GM12878 (cell line): Measurements from ENCODE around the gene TOB2. TPM values are rescaled to one million over a fixed set of nuclear protein-coding genes. Genes with fewer than 3 reads are reported as not detected.

Experiments used
- ATAC-seq: fragments of 200-7000 bp; cut with Tn5 transposase; 3 replicates; pipeline ENCODE4 v1.9.1; 2020; ENCODE audit warnings: mild to moderate bottlenecking, moderate library complexity
- BruUV-seq: library from RNA; stranded (reverse); fragments of 400-500 nt; replicated peaks from 2 replicates; lab custom pipeline; 2021; lab: Mats Ljungman, UMichigan
- CTCF ChIA-PET: fragments of 300-600 bp; sonication (Branson Sonifier 250); formaldehyde crosslinking; extraction: SDS; loops from one replicate; lab custom pipeline; 2021; ENCODE audit warnings: inconsistent platforms; lab: Yijun Ruan, JAX
- POLR2A ChIA-PET: fragments of 350-600 bp; formaldehyde crosslinking; extraction: SDS; loops from one replicate; lab custom pipeline; 2021; ENCODE audit warnings: inconsistent platforms; lab: Charles Lee
- RAD21 ChIA-PET: fragments of 300-600 bp; sonication (Branson Sonifier 250); formaldehyde crosslinking; loops from one replicate; lab custom pipeline; 2023; ENCODE audit warnings: antibody characterized with exemption; ENCODE audit not compliant: unreplicated experiment; lab: Charles Lee
- SMC1A ChIA-PET: fragments of 300-600 bp; sonication (Branson Sonifier 250); formaldehyde crosslinking; loops from one replicate; lab custom pipeline; 2023; ENCODE audit not compliant: unreplicated experiment, uncharacterized antibody; lab: Charles Lee
- DNase-seq: peaks from one replicate; pipeline ENCODE4 v3.0.0-alpha.2; 2011; ENCODE audit warnings: low read depth, low spot score
- FAIRE-seq: peaks from 3 replicates; lab custom pipeline; 2011; peaks lifted over from hg19 to GRCh38; lab: Jason Lieb, UNC
- H2AFZ ChIP-seq: 2 replicates; pipeline ENCODE4 v1.6.0; 2011; ENCODE audit warnings: low read depth, low read length, control low read depth; ENCODE audit not compliant: control insufficient read depth
- H3K27ac ChIP-seq: 2 replicates; pipeline ENCODE4 v1.5.1; 2011; ENCODE audit warnings: control low read depth; ENCODE audit not compliant: control insufficient read depth, insufficient read depth
- H3K27me3 ChIP-seq, 2 experiments: replicated peaks in 1 of 2; 2 replicates each; pipeline versions ENCODE4 v1.6.0 to v1.6.1; 2011; ENCODE audit warnings: low read length in 1 of 2; ENCODE audit not compliant: control insufficient read depth in 2 of 2, insufficient read depth in 2 of 2
- H3K36me3 ChIP-seq, 2 experiments: 2 replicates each; pipeline ENCODE4 v1.5.1; 2011; ENCODE audit warnings: low read length in 1 of 2; ENCODE audit not compliant: control insufficient read depth in 2 of 2, insufficient read depth in 2 of 2
- H3K4me1 ChIP-seq: 2 replicates; pipeline ENCODE4 v1.6.1; 2011; ENCODE audit warnings: mild to moderate bottlenecking, low read length, moderate library complexity, mixed read lengths; ENCODE audit not compliant: control insufficient read depth, insufficient read depth
- H3K4me2 ChIP-seq: 2 replicates; pipeline ENCODE4 v1.6.0; 2011; ENCODE audit warnings: control low read depth; ENCODE audit not compliant: control insufficient read depth, insufficient read depth
- H3K4me3 ChIP-seq: fragments of 200-600 bp; sonication (generic); 2 replicates; pipeline ENCODE4 v1.5.1; 2016
- H3K79me2 ChIP-seq: 2 replicates; pipeline ENCODE4 v1.6.0; 2011; ENCODE audit warnings: low read length; ENCODE audit not compliant: control insufficient read depth, insufficient read depth
- H3K9ac ChIP-seq: 2 replicates; pipeline ENCODE4 v1.8.0; 2011; ENCODE audit warnings: low read length, control low read depth, mixed read lengths; ENCODE audit not compliant: control insufficient read depth, insufficient read depth
- H3K9me3 ChIP-seq: replicated peaks from 3 replicates; pipeline ENCODE4 v1.5.1; 2011; ENCODE audit warnings: mild to moderate bottlenecking, low read length; ENCODE audit not compliant: control insufficient read depth, insufficient read depth
- H4K20me1 ChIP-seq: 2 replicates; pipeline ENCODE4 v1.6.0; 2011; ENCODE audit not compliant: control insufficient read depth, insufficient read depth
- BHLHE40 ChIP-seq, 2 experiments: fragments of 450-650 bp in 1 of 2; IDR thresholded peaks; 2 replicates each; pipeline ENCODE4 v1.6.1; 2011 to 2017; ENCODE audit warnings: low read depth in 2 of 2, borderline replicate concordance in 1 of 2, improper control_type of control experiment in 1 of 2, low read length in 1 of 2, mild to moderate bottlenecking in 1 of 2
- CREB1 ChIP-seq: IDR thresholded peaks from 2 replicates; pipeline ENCODE4 v1.6.1; 2012; ENCODE audit warnings: low read depth, mild to moderate bottlenecking, inconsistent platforms
- EED ChIP-seq: sonication (generic); IDR thresholded peaks from 2 replicates; pipeline ENCODE4 v1.6.1; 2016; ENCODE audit warnings: antibody characterized with exemption, low read depth
- EGR1 ChIP-seq, 2 experiments: IDR thresholded peaks; 1 replicate in 1 of 2; 2 replicates in 1 of 2; pipeline ENCODE4 v1.6.1; 2011 to 2012; ENCODE audit warnings: low read depth in 2 of 2, low read length in 2 of 2, borderline replicate concordance in 1 of 2, mild to moderate bottlenecking in 1 of 2, moderate library complexity in 1 of 2
- IKZF2 ChIP-seq, 2 experiments: fragments of 450-650 bp; IDR thresholded peaks; 2 replicates each; pipeline ENCODE4 v1.6.1; 2017; ENCODE audit warnings: mild to moderate bottlenecking in 2 of 2, moderate library complexity in 2 of 2
- LARP7 ChIP-seq: fragments of 450-650 bp; IDR thresholded peaks from 2 replicates; pipeline ENCODE4 v1.6.1; 2017; ENCODE audit warnings: mild to moderate bottlenecking
- NBN ChIP-seq: fragments of 450-650 bp; IDR thresholded peaks from 2 replicates; pipeline ENCODE4 v1.6.1; 2016
- NR2C2 ChIP-seq: IDR thresholded peaks from 2 replicates; pipeline ENCODE4 v1.6.1; 2011; ENCODE audit warnings: borderline replicate concordance, low read depth; ENCODE audit not compliant: control insufficient read depth, insufficient read length
- NR2F1 ChIP-seq: fragments of 450-650 bp; conservative IDR thresholded peaks from 2 replicates; pipeline ENCODE4 v1.6.1; 2017; ENCODE audit warnings: mild to moderate bottlenecking
- RAD51 ChIP-seq: fragments of 450-650 bp; IDR thresholded peaks from 2 replicates; pipeline ENCODE4 v1.6.1; 2016; ENCODE audit warnings: moderate library complexity, mild to moderate bottlenecking, inconsistent platforms
- RELA ChIP-seq: fragments of 450-650 bp; IDR thresholded peaks from 2 replicates; pipeline ENCODE4 v1.8.0; 2014; ENCODE audit warnings: borderline replicate concordance; ENCODE audit not compliant: partially characterized antibody
- RUNX3 ChIP-seq: IDR thresholded peaks from 2 replicates; pipeline ENCODE4 v1.6.1; 2012; ENCODE audit warnings: low read length, inconsistent platforms
- SMARCA5 ChIP-seq: fragments of 450-650 bp; IDR thresholded peaks from 2 replicates; pipeline ENCODE4 v1.6.1; 2017; ENCODE audit warnings: mild to moderate bottlenecking
- TAF1 ChIP-seq: IDR thresholded peaks from 2 replicates; pipeline ENCODE4 v1.6.1; 2011; ENCODE audit warnings: mild to moderate bottlenecking, low read depth, low read length, borderline replicate concordance
- YY1 ChIP-seq: IDR thresholded peaks from 2 replicates; pipeline ENCODE4 v1.6.1; 2011; ENCODE audit warnings: low read depth, mild to moderate bottlenecking, low read length
- ZNF384 ChIP-seq: IDR thresholded peaks from 2 replicates; pipeline ENCODE4 v1.6.1; 2012; ENCODE audit warnings: low read depth, mild to moderate bottlenecking, low read length, improper control_type of control experiment, borderline replicate concordance
- WGBS: methylation state at CpG from one replicate; pipeline ENCODE4 v1.1.6; 2016; ENCODE audit warnings: low lambda C conversion rate; ENCODE audit not compliant: insufficient replicate concordance, insufficient coverage; ENCODE audit errors: missing lambda C conversion rate; 5-methylcytosine and 5-hydroxymethylcytosine counted together
- in situ Hi-C: fragments of 300-500 bp; cut with MboI; formaldehyde crosslinking; loops from 9 replicates; pipeline ENCODE4 v1.14.3; 2018; ENCODE audit warnings: mixed read lengths
- intact Hi-C: fragments of 100-400 bp; cut with micrococcal nuclease; formaldehyde crosslinking; loops from one replicate; pipeline ENCODE4 v1.14.2; 2022; ENCODE audit not compliant: unreplicated experiment
- polyA plus RNA-seq, 11 experiments: library from polyadenylated mRNA; depleted of rRNA in 4 of 11; unstranded in 6 of 11; stranded (reverse) in 5 of 11; fragments of >200 nt; fragmentation: Nextera tagmentation in 4 of 11; fragmentation: Illumina TruSeq in 1 of 11; extraction: Ambion mirVana in 4 of 11; extraction: Trizol in 1 of 11; gene quantifications; 1 replicate in 1 of 11; 2 replicates in 10 of 11; pipeline versions ENCODE4 v1.2.1 to v1.2.3, GENCODE V29; 2011 to 2016; ENCODE audit warnings: inconsistent platforms in 2 of 11, missing spikeins in 2 of 11, low read depth in 1 of 11
- total RNA-seq, 4 experiments: library from RNA; depleted of rRNA in 3 of 4; stranded (reverse); fragments of >200 nt in 3 of 4; fragmentation: Illumina TruSeq in 1 of 4; extraction: Trizol in 1 of 4; gene quantifications; 2 replicates each; pipeline versions ENCODE4 v1.2.1 to v1.2.3, GENCODE V29; 2013 to 2021
- TF ChIP-seq, protein P1 (sequence below): fragments of 450-650 bp; formaldehyde crosslinking; IDR thresholded peaks from 2 replicates; pipeline ENCODE4 v1.5.0; 2022; ENCODE audit warnings: mild to moderate bottlenecking, missing genetic modification characterization
- TF ChIP-seq, protein P2 (sequence below): fragments of 450-650 bp; IDR thresholded peaks from 2 replicates; pipeline ENCODE4 v1.6.1; 2016; ENCODE audit warnings: mild to moderate bottlenecking

TOB2 gene
- total and polyA plus RNA-seq, 10 of the 15 experiments (the other 5 are each of a cell fraction or from before 2014, with no cell fraction given): 4.5 to 32.0 (median 15.1) TPM

DNA sequence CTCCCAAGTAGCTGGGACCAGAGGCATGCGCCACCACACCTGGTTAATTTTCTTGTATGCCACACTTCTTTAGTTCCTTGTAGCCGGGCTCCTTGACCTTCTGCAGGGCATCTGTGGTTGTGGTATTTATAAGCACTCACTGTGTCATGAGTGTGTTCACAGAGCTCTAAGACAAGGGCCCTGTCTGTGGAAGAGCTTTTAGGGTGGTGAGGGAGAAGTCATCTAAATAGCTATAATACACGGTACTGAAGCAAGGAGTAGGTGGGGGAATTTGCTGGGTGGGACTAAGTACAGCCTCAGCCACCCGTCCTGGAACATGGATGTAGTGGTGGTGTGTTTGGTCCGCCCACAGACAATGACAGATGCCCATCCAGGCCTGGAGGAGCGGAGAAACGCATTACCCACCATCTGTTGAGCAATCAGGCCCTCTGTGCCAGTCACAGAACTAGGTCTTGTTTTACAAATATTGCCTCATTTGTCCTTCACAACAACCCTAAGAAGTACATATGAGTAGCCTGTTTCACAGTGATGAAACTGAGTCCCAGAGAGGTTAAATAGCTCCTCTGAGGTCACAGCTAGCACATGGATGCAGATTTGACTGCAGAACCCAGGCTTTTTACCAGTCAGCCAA is 32.4 kb upstream of the TOB2 start:
- WGBS: 4% methylated on average over 7 of the region's 7 CpGs
- Histone ChIP-seq H3K27ac (peak overlapping the region; percentile 52), H3K27me3 (no peaks in the 10 kb centered on the region), H3K79me2 (peaks cover 77% of the 10 kb centered on the region), H2AFZ (no peak overlapping the region), H3K36me3 (peaks cover 0 to 4% of the 10 kb centered on the region in 2 experiments; a peak in 2 of 4 replicates), H3K4me3 (peak overlapping the region; percentile 38; the same call in 1 of the 2 replicates), H3K4me1 (peaks cover 60% of the 10 kb centered on the region), H3K9ac (no peak overlapping the region), H4K20me1 (0 out of 2 replicates have a peak, but pooled peaks cover under 1% of the 10 kb centered on the region), H3K4me2 (peak overlapping the region; percentile 36), H3K9me3 (no peaks in the 10 kb centered on the region)
- intact Hi-C loops: no loop called here
- ChIA-PET SMC1A (interaction anchor here (0.8 to 6.5 kb wide), 12 partner anchors 9 to 76 kb away, joined by 3 to 59 read pairs (median 7); partner anchors contain the start of genes ACO2, PHF5A and TOB2), RAD21 (interaction anchor here (0.6 to 3.3 kb wide), 12 partner anchors 10 to 362 kb away, joined by 3 to 30 read pairs (median 6); partner anchors contain the start of genes ACO2, PHF5A, PMM1 and TEF), POLR2A (interaction anchor here (0.6 to 9.0 kb wide), 11 partner anchors 10 to 1038 kb away, joined by 3 to 122 read pairs (median 6); partner anchors contain the start of genes ACO2, PHF5A, PMM1 and TOB2), CTCF (interaction anchor here (0.6 to 5.2 kb wide), 10 partner anchors 10 to 896 kb away, joined by 3 to 26 read pairs (median 4); partner anchors contain the start of genes ACO2 and PHF5A)
- peak; percentile 58 for ATAC-seq
- DNase-seq: peak; percentile 61
- BruUV-seq: TSS peak; percentile 29
- no peak for FAIRE-seq
- TF ChIP-seq IKZF2 (IDR thresholded peaks at IDR 0.05): no peak
- 0 out of 2 replicates have a peak, but pooled peaks have one; percentile 56 for TF ChIP-seq SMARCA5
- TF ChIP-seq EED: 0 out of 2 replicates have a peak, but pooled peaks have one; percentile 36
- TF ChIP-seq, protein P1, sequence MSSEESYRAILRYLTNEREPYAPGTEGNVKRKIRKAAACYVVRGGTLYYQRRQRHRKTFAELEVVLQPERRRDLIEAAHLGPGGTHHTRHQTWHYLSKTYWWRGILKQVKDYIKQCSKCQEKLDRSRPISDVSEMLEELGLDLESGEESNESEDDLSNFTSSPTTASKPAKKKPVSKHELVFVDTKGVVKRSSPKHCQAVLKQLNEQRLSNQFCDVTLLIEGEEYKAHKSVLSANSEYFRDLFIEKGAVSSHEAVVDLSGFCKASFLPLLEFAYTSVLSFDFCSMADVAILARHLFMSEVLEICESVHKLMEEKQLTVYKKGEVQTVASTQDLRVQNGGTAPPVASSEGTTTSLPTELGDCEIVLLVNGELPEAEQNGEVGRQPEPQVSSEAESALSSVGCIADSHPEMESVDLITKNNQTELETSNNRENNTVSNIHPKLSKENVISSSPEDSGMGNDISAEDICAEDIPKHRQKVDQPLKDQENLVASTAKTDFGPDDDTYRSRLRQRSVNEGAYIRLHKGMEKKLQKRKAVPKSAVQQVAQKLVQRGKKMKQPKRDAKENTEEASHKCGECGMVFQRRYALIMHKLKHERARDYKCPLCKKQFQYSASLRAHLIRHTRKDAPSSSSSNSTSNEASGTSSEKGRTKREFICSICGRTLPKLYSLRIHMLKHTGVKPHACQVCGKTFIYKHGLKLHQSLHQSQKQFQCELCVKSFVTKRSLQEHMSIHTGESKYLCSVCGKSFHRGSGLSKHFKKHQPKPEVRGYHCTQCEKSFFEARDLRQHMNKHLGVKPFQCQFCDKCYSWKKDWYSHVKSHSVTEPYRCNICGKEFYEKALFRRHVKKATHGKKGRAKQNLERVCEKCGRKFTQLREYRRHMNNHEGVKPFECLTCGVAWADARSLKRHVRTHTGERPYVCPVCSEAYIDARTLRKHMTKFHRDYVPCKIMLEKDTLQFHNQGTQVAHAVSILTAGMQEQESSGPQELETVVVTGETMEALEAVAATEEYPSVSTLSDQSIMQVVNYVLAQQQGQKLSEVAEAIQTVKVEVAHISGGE: no peak
- no peak for TF ChIP-seq NR2C2
- TF ChIP-seq RUNX3: peak; percentile 52; the same call in 1 of the 2 replicates
- TF ChIP-seq NR2F1: peak; percentile 65
- no peak for TF ChIP-seq RAD51
- TF ChIP-seq, protein P2, sequence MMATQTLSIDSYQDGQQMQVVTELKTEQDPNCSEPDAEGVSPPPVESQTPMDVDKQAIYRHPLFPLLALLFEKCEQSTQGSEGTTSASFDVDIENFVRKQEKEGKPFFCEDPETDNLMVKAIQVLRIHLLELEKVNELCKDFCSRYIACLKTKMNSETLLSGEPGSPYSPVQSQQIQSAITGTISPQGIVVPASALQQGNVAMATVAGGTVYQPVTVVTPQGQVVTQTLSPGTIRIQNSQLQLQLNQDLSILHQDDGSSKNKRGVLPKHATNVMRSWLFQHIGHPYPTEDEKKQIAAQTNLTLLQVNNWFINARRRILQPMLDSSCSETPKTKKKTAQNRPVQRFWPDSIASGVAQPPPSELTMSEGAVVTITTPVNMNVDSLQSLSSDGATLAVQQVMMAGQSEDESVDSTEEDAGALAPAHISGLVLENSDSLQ: peak; percentile 72
- TF ChIP-seq EGR1 (IDR thresholded peaks at IDR 0.05; ENCODE audit: borderline replicate concordance in 1 of 2, low read depth in 2 of 2, low read length in 2 of 2): peak in 1 of 2 experiments; percentile 47; a peak in 1 of 3 replicates
- TF ChIP-seq ZNF384: 0 out of 2 replicates have a peak, but pooled peaks have one; percentile 21
- TF ChIP-seq NBN: 0 out of 2 replicates have a peak, but pooled peaks have one; percentile 35
- peak; percentile 45 for TF ChIP-seq RELA
- TF ChIP-seq TAF1: no peak
- no peak for TF ChIP-seq YY1
- TF ChIP-seq CREB1: no peak
- TF ChIP-seq LARP7: no peak
- peak in 1 of 2 experiments; percentile 33; a peak in 1 of 4 replicates for TF ChIP-seq BHLHE40 (IDR thresholded peaks at IDR 0.05; ENCODE audit: borderline replicate concordance in 1 of 2, low read depth in 2 of 2, low read length in 1 of 2)
- in situ Hi-C loops: no loop called here
